HEK293 (cell line): ENCODE data around the gene OPN5.
A peak's percentile ranks its signal among the peaks of the same experiment; 100 is the strongest.

Source experiments
- CTCF ChIA-PET: fragments of 350-600 bp; formaldehyde crosslinking; extraction: SDS; loops from one replicate; lab custom pipeline; 2021; ENCODE audit warnings: antibody characterized with exemption; lab: Yijun Ruan, JAX
- POLR2A ChIA-PET: fragments of 300-600 bp; formaldehyde crosslinking; extraction: SDS; loops from one replicate; lab custom pipeline; 2020; ENCODE audit warnings: antibody characterized with exemption, inconsistent platforms; lab: Yijun Ruan, JAX
- H3K27ac ChIP-seq: fragments of 200-500 bp; sonication (Bioruptor generic); 2 replicates; pipeline ENCODE4 v1.5.1; 2014; ENCODE audit warnings: low read depth, low read length, control low read depth, inconsistent platforms; ENCODE audit errors: extremely low read depth
- H3K36me3 ChIP-seq, 2 experiments: fragments of 200-500 bp in 1 of 2; sonication (Bioruptor generic) in 1 of 2; 1 replicate in 1 of 2; 2 replicates in 1 of 2; pipeline ENCODE4 v1.5.1; 2014 to 2017; ENCODE audit warnings: inconsistent platforms in 2 of 2, low read length in 2 of 2; ENCODE audit not compliant: control insufficient read depth in 2 of 2, insufficient read depth in 1 of 2
- H3K4me1 ChIP-seq: fragments of 200-500 bp; sonication (Bioruptor generic); 2 replicates; pipeline ENCODE4 v1.5.1; 2014; ENCODE audit warnings: mild to moderate bottlenecking, low read length, inconsistent platforms; ENCODE audit not compliant: control insufficient read depth, insufficient read depth
- H3K4me3 ChIP-seq: 2 replicates; pipeline ENCODE4 v1.5.1; 2011; ENCODE audit warnings: low read depth, mild to moderate bottlenecking, control low read depth, low read length, moderate library complexity
- H3K9me3 ChIP-seq: fragments of 200-500 bp; sonication (Bioruptor generic); 2 replicates; pipeline ENCODE4 v1.5.1; 2014; ENCODE audit warnings: low read depth, low read length, inconsistent platforms; ENCODE audit not compliant: control insufficient read depth, insufficient read depth
- FEZF1 ChIP-seq: fragments of 450-650 bp; formaldehyde crosslinking; IDR thresholded peaks from 2 replicates; pipeline ENCODE4 v1.5.1; 2016; ENCODE audit warnings: missing biosample characterization, missing genetic modification characterization
- KLF10 ChIP-seq: fragments of 450-650 bp; IDR thresholded peaks from 2 replicates; pipeline ENCODE4 v1.5.1; 2018; ENCODE audit warnings: missing biosample characterization, mild to moderate bottlenecking, missing genetic modification characterization
- KLF8 ChIP-seq: fragments of 450-650 bp; formaldehyde crosslinking; IDR thresholded peaks from 2 replicates; pipeline ENCODE4 v1.5.1; 2016; ENCODE audit warnings: missing biosample characterization, missing genetic modification characterization
- OSR2 ChIP-seq: fragments of 450-650 bp; formaldehyde crosslinking; IDR thresholded peaks from 2 replicates; pipeline ENCODE4 v1.5.1; 2016; ENCODE audit warnings: missing biosample characterization, missing genetic modification characterization
- SALL2 ChIP-seq: fragments of 450-650 bp; formaldehyde crosslinking; IDR thresholded peaks from 2 replicates; pipeline ENCODE4 v1.5.0; 2017; ENCODE audit warnings: missing biosample characterization, mild to moderate bottlenecking, missing genetic modification characterization, borderline replicate concordance
- SCRT2 ChIP-seq: fragments of 450-650 bp; formaldehyde crosslinking; IDR thresholded peaks from 2 replicates; pipeline ENCODE4 v1.5.1; 2016; ENCODE audit warnings: missing biosample characterization, missing genetic modification characterization
- ZBTB26 ChIP-seq: fragments of 450-650 bp; formaldehyde crosslinking; optimal IDR thresholded peaks from 2 replicates; pipeline ENCODE3; 2016; ENCODE audit warnings: missing biosample characterization, mild to moderate bottlenecking, missing genetic modification characterization
- ZFP41 ChIP-seq: fragments of 450-650 bp; formaldehyde crosslinking; IDR thresholded peaks from 2 replicates; pipeline ENCODE4 v1.5.1; 2016; ENCODE audit warnings: missing biosample characterization, missing genetic modification characterization, borderline replicate concordance
- ZNF18 ChIP-seq: fragments of 450-650 bp; formaldehyde crosslinking; IDR thresholded peaks from 2 replicates; pipeline ENCODE4 v1.5.1; 2016; ENCODE audit warnings: missing biosample characterization, missing genetic modification characterization
- ZNF184 ChIP-seq: fragments of 450-650 bp; IDR thresholded peaks from 2 replicates; pipeline ENCODE4 v1.5.1; 2018; ENCODE audit warnings: missing biosample characterization, mild to moderate bottlenecking, missing genetic modification characterization
- ZNF311 ChIP-seq: fragments of 450-650 bp; formaldehyde crosslinking; IDR thresholded peaks from 2 replicates; pipeline ENCODE4 v1.5.1; 2017; ENCODE audit warnings: missing biosample characterization, missing genetic modification characterization, borderline replicate concordance
- ZNF391 ChIP-seq: fragments of 450-650 bp; formaldehyde crosslinking; IDR thresholded peaks from 2 replicates; pipeline ENCODE4 v1.5.1; 2016; ENCODE audit warnings: low read depth, missing biosample characterization, missing genetic modification characterization, borderline replicate concordance
- ZNF623 ChIP-seq: fragments of 450-650 bp; formaldehyde crosslinking; IDR thresholded peaks from 2 replicates; pipeline ENCODE4 v1.5.1; 2016; ENCODE audit warnings: missing biosample characterization, missing genetic modification characterization
- TF ChIP-seq, protein P1 (sequence below): fragments of 450-650 bp; formaldehyde crosslinking; IDR thresholded peaks from 2 replicates; pipeline ENCODE4 v1.5.1; 2016; ENCODE audit warnings: missing biosample characterization, missing genetic modification characterization

OPN5 gene

DNA sequence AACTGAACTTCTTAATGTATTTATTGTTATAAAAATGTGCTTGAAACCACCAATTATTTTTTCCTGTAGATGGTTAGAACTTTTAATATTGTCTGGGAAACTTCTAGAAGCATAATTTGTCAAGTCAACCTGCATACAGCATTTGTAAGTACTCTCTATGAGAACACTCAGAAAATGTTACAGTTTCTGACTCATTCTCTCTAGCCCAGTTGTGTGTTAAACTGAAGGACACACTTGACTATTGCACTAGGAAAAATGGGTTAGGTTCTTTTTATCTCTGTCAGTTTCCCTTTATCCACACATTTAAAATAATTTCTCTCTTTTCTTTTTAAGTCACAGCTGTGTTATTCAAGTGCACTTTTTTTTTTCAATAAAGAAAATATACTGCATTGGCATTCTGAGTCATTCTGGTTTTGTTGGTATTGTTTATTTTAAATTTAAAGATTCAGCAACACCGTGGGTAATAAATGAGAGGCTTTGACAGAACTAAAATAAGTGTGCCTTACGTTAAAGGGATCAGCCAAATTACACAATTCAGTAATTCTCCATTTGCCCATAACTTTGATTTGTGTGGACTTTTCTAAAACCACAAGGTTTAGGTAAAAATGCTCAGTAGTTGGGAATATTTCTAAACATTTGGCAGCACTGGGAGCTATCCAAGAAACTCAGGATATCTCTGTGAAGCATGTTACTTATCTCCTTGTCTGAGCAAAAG lies 50.7 kb downstream of the OPN5 start (continued):
- TF ChIP-seq ZBTB26 (no peak), ZNF391 (tag by site-specific recombination) (no peak)
- TF ChIP-seq, all 188 proteins: peak for 0

- H3K4me3 ChIP-seq: no peak overlapping the region
- POLR2A ChIA-PET: no interaction called here
- no peak for TF ChIP-seq ZNF184 (tag by site-specific recombination)
- no peak for TF ChIP-seq KLF8 (tag by site-specific recombination)
- TF ChIP-seq SALL2 (tag by site-specific recombination): no peak
- TF ChIP-seq KLF10: no peak
- no peak for TF ChIP-seq ZFP41 (tag by site-specific recombination)
- TF ChIP-seq, all 188 proteins: peak for 0
- no peaks in the 10 kb centered on the region for H3K36me3 ChIP-seq
- peaks cover 4% of the 10 kb centered on the region; the same call in 1 of the 2 replicates for H3K4me1 ChIP-seq
- H3K9me3 ChIP-seq: no peaks in the 10 kb centered on the region
- H3K27ac ChIP-seq: no peak overlapping the region
- CTCF ChIA-PET: no interaction called here
Measured at GRCh38 chr6:47834196-47834595, 52.4 kb downstream of the OPN5 start.

- Histone ChIP-seq H3K4me3 (no peak overlapping the region), H3K9me3 (no peaks in the 10 kb centered on the region), H3K4me1 (peaks cover 4% of the 10 kb centered on the region; the same call in 1 of the 2 replicates), H3K27ac (no peak overlapping the region), H3K36me3 (no peaks in the 10 kb centered on the region)
- peak; percentile 53 for TF ChIP-seq SCRT2 (tag by site-specific recombination)
- no peak for TF ChIP-seq ZNF311
- ChIA-PET CTCF (no interaction called here), POLR2A (no interaction called here)
Measured at GRCh38 chr6:47836046-47836445, 54.2 kb downstream of the OPN5 start.

DNA sequence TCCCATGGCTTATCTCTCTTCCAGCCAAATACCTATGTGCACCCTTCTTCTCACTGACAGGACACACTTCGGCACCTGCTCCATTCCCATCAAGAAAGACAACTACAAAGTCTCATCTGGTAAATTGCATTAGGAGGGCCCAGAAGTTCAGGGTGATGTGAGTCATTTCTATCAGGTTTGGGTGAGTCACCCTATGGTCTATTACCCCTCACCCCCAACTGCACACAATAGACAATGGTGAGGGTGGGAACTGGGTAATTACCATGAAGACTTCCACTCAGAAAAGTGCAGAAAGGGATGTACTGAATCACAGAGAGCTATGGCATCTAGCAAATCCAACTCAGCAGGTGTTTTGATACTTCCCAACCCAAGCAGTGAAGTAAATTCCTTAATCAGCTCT lies 54.8 kb downstream of the OPN5 start:
- Histone ChIP-seq H3K4me3 (no peak overlapping the region), H3K4me1 (peaks cover 4% of the 10 kb centered on the region; the same call in 1 of the 2 replicates), H3K36me3 (no peaks in the 10 kb centered on the region), H3K27ac (no peak overlapping the region)
- CTCF ChIA-PET: no interaction called here
- POLR2A ChIA-PET: no interaction called here
- TF ChIP-seq ZNF18 (tag by site-specific recombination) (no peak), OSR2 (tag by site-specific recombination) (no peak), FEZF1 (no peak), ZNF623 (no peak)
- TF ChIP-seq, protein P1, sequence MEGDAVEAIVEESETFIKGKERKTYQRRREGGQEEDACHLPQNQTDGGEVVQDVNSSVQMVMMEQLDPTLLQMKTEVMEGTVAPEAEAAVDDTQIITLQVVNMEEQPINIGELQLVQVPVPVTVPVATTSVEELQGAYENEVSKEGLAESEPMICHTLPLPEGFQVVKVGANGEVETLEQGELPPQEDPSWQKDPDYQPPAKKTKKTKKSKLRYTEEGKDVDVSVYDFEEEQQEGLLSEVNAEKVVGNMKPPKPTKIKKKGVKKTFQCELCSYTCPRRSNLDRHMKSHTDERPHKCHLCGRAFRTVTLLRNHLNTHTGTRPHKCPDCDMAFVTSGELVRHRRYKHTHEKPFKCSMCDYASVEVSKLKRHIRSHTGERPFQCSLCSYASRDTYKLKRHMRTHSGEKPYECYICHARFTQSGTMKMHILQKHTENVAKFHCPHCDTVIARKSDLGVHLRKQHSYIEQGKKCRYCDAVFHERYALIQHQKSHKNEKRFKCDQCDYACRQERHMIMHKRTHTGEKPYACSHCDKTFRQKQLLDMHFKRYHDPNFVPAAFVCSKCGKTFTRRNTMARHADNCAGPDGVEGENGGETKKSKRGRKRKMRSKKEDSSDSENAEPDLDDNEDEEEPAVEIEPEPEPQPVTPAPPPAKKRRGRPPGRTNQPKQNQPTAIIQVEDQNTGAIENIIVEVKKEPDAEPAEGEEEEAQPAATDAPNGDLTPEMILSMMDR: no peak
- TF ChIP-seq, all 188 proteins: peak for 0
- no peaks in the 10 kb centered on the region for H3K9me3 ChIP-seq
